ENCODE results near the gene KCNH4. TPM values are rescaled to one million over a fixed set of nuclear protein-coding genes. Genes with fewer than 3 reads are reported as not detected.
A peak's percentile ranks its signal among the peaks of the same experiment; 100 is the strongest.
"Not testable (repeated sequence)": the region's sequence is repeated elsewhere in the genome, so short reads cannot be mapped to it uniquely, and the experiment has no call there.

Gene KCNH4
- total RNA-seq, 1 donor: 0.09 TPM

DNA sequence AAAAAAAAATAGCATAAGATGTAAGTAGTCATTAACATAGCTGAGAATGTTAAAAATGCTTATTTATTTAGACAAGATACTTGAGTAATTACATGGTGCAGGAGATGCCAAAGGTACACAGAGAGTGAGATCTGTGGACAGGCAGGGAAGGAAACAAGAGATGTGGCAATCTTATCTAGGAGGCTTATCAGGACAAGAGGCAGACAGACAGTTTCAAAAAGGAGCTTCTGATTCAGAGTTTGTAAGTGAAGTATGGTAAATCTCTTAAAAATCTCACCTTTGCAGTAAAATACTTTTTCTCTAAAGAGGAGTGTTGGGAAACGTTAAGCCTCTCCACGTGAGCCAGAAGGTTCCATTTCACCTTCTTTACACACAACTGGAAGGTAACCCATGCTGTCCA is 33.2 kb upstream of the KCNH4 start:
- no peak overlapping the region for H3K4me3 ChIP-seq (ENCODE audit: low read depth, low read length)
- TF ChIP-seq, protein P1, sequence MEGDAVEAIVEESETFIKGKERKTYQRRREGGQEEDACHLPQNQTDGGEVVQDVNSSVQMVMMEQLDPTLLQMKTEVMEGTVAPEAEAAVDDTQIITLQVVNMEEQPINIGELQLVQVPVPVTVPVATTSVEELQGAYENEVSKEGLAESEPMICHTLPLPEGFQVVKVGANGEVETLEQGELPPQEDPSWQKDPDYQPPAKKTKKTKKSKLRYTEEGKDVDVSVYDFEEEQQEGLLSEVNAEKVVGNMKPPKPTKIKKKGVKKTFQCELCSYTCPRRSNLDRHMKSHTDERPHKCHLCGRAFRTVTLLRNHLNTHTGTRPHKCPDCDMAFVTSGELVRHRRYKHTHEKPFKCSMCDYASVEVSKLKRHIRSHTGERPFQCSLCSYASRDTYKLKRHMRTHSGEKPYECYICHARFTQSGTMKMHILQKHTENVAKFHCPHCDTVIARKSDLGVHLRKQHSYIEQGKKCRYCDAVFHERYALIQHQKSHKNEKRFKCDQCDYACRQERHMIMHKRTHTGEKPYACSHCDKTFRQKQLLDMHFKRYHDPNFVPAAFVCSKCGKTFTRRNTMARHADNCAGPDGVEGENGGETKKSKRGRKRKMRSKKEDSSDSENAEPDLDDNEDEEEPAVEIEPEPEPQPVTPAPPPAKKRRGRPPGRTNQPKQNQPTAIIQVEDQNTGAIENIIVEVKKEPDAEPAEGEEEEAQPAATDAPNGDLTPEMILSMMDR (IDR thresholded peaks at IDR 0.05; ENCODE audit: insufficient read depth, low read length): no peak
- DNase-seq (ENCODE audit: low read depth): no peak

DNA sequence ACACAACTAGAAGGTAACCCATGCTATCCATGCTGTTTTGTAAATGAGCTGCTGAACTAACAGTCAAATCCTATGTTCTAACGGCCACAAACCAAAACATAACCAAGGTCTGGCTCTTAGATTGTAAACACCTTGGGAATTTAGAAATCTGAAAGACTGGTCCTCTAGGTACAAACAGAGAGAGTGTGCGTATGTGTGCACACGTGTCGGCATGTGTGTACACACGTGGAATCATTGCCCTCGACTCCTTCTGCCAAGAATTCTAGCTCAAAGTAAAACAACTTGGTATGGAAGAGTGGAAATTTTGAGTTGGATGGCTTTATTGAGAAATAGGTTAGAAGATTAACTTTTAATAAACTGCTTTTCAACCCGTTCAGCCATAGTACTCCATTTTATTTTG is 31.4 kb upstream of the KCNH4 start:
- TF ChIP-seq, protein P1 (IDR thresholded peaks at IDR 0.05; ENCODE audit: insufficient read depth, low read length): no peak
- no peak overlapping the region for H3K4me3 ChIP-seq (ENCODE audit: low read depth, low read length)
- peak; percentile 20 for DNase-seq (ENCODE audit: low read depth)

DNA sequence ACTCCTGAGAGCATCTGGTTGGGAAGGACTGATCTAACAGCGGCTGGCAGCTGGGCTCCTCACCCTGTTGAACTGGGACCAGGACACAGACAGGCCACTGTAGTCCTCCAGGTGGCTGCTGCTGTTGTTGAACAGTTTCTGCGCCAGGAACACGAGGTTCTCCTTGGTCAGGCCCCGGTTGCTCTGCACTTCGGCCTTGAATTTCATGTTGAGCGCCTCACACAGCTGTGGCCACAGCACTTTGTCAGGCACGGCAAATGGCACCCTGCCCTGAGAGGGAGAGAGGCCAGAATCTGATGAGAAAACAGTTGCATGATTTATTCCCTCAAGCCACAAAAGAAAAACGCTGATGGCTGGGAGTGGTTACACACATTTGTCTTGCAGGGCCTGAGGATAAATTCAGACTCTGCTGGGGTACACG is 31.0 kb upstream of the KCNH4 start:
- H3K4me3 ChIP-seq (ENCODE audit: low read depth, low read length): not testable (repeated sequence)
- peak; percentile 51 for DNase-seq (ENCODE audit: low read depth)

DNA sequence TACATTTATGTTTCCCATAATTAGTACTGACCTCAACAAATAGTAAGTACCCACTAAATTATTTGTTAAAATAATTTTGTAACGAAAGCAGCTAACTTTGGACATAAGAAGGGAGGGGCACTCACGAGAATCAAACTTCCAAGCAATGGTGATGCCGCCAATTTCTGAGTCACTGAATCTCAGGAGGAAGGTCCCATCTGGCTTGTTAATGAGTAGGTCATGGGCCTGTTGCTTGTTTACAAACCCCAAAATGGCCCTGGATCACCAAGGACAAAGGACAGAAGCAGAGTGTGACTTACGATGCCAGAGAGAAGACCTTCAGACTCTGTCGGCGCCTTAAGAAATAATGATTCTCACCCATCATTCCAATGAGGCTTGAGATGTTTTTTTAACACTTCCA is 29.1 kb upstream of the KCNH4 start:
- TF ChIP-seq, protein P1 (IDR thresholded peaks at IDR 0.05; ENCODE audit: insufficient read depth, low read length): no peak
- H3K4me3 ChIP-seq (ENCODE audit: low read depth, low read length): no peak overlapping the region
- DNase-seq (ENCODE audit: low read depth): no peak

DNA sequence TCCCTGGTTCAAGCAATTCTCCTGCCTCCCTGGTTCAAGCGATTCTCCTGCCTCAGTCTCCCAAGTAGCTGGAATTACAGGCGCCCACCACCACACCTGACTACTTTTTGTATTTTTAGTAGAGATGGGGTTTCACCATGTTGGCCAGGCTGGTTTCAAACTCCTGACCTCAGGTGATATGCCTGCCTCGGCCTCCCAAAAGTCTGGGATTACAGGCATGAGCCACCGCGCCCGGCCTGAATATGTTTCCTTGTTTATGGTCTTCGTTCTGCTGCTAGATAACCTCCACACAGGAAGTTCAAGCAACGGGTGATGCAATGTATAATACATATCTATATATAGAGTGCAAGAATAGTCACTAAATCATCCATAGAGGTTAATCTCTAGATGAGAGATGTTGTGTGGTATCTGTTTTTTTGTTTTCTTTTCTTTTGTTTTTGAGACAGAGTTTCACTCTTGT is 25.2 kb upstream of the KCNH4 start:
- not testable (repeated sequence) for H3K4me3 ChIP-seq (ENCODE audit: low read depth, low read length); DNase-seq (ENCODE audit: low read depth)

DNA sequence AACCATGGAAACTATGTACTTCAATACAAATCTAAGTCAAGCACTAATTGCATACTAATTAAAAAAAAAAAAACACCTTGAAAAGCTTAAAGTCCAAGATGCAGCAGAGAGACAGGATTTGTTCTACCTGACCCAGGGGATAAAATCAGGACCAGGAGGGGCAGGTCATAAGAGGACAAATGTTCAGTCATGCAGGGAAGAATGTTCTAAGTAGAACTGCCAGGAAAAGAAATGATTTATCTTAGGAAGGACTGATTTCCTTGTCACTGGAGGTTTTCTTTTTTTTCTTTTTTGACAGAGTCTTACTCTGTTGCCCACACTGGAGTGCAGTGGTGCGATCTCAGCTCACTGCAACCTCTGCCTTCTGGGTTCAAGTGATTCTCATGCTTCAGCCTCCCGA is 22.4 kb upstream of the KCNH4 start:
- TF ChIP-seq, protein P1 (IDR thresholded peaks at IDR 0.05; ENCODE audit: insufficient read depth, low read length): no peak
- DNase-seq (ENCODE audit: low read depth): no peak
- no peak overlapping the region for H3K4me3 ChIP-seq (ENCODE audit: low read depth, low read length)

DNA sequence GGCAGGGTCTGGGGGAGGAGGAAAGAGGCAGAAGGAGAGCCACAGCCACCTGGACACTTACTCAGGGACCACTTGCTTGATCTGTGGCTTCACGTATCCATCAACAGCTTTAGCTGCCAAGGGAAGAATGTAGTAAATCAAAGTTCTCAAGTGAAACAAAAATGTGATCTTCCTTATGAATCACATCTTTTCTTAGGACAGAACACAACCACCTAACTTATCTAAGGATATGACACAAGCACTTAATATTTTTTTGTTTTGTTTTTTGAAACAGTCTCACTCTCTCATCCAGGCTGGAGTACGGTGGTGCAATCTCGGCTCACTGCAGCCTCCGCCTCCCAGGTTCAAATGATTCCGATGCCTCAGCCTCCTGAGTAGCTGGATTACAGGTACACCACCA is 21.8 kb upstream of the KCNH4 start:
- no peak overlapping the region for H3K4me3 ChIP-seq (ENCODE audit: low read depth, low read length)
- no peak for DNase-seq (ENCODE audit: low read depth)
- TF ChIP-seq, protein P1 (IDR thresholded peaks at IDR 0.05; ENCODE audit: insufficient read depth, low read length): no peak

DNA sequence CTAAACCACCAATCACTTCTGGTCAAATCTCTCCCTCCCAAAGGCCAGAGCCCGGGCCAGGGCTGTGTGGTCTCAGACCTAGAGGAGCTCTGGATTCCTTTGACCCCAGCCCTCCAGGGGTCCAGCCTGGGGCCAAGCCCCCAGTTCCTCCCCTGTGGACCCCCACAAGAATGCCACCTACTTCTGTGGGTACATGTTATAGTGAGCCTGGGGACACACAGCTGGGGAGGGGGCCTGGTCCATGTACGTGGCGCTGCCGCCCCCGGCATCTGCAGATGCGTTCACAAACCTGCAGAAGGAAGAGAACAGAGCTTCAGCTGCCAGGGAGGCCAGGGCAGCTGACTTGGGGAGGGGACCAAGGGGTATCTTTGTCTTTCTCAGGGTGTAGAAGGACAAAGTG is 21.2 kb upstream of the KCNH4 start:
- TF ChIP-seq, protein P1 (IDR thresholded peaks at IDR 0.05; ENCODE audit: insufficient read depth, low read length): no peak
- no peak overlapping the region for H3K4me3 ChIP-seq (ENCODE audit: low read depth, low read length)
- DNase-seq (ENCODE audit: low read depth): no peak

Data from fibroblast of the aortic adventitia (primary cell).